ENCODE results near the gene PLXNB3. TPM values are rescaled to one million over a fixed set of nuclear protein-coding genes. Genes with fewer than 3 reads are reported as not detected.

PLXNB3 gene
- polyA plus RNA-seq, 1 donor from 2014 or later: 0.48 TPM

GRCh38 chrX:153768311-153769157 is 4.5 kb downstream of the PLXNB3 start:
- Histone ChIP-seq H3K27me3 (ENCODE audit: insufficient read depth, low read depth, low read length) (no peaks in the 10 kb centered on the region), H3K9me3 (ENCODE audit: low read length) (no peaks in the 10 kb centered on the region), H2AFZ (ENCODE audit: low read depth, low read length) (no peak overlapping the region), H3K36me3 (ENCODE audit: insufficient read depth, low read length) (no peaks in the 10 kb centered on the region), H3K9me2 (ENCODE audit: insufficient read depth, low read length) (no peaks in the 10 kb centered on the region), H3K4me2 (ENCODE audit: low read length) (no peak overlapping the region), H3F3A (ENCODE audit: insufficient read depth, low read length, poor library complexity, severe bottlenecking) (no peaks in the 10 kb centered on the region), H4K20me1 (ENCODE audit: insufficient read depth) (no peaks in the 10 kb centered on the region), H3K9ac (ENCODE audit: low read length) (no peak overlapping the region), H3K79me2 (replicated peaks; ENCODE audit: insufficient read depth, low read length) (no peaks in the 10 kb centered on the region), H3K4me3 (ENCODE audit: low read length) (no peak overlapping the region), H3K27ac (ENCODE audit: low read length) (no peak overlapping the region)
- TF ChIP-seq SMC3 (conservative IDR thresholded peaks at IDR 0.05; ENCODE audit: poor library complexity): no peak
- TF ChIP-seq TAF1 (IDR thresholded peaks at IDR 0.05; ENCODE audit: low read depth): no peak
- TF ChIP-seq RAD21 (conservative IDR thresholded peaks at IDR 0.05): no peak
- no peak for TF ChIP-seq CTCF (IDR thresholded peaks at IDR 0.05; ENCODE audit: poor library complexity, severe bottlenecking)
- TF ChIP-seq EP300 (conservative IDR thresholded peaks at IDR 0.05; ENCODE audit: poor library complexity, severe bottlenecking): no peak
- TF ChIP-seq, protein P1, sequence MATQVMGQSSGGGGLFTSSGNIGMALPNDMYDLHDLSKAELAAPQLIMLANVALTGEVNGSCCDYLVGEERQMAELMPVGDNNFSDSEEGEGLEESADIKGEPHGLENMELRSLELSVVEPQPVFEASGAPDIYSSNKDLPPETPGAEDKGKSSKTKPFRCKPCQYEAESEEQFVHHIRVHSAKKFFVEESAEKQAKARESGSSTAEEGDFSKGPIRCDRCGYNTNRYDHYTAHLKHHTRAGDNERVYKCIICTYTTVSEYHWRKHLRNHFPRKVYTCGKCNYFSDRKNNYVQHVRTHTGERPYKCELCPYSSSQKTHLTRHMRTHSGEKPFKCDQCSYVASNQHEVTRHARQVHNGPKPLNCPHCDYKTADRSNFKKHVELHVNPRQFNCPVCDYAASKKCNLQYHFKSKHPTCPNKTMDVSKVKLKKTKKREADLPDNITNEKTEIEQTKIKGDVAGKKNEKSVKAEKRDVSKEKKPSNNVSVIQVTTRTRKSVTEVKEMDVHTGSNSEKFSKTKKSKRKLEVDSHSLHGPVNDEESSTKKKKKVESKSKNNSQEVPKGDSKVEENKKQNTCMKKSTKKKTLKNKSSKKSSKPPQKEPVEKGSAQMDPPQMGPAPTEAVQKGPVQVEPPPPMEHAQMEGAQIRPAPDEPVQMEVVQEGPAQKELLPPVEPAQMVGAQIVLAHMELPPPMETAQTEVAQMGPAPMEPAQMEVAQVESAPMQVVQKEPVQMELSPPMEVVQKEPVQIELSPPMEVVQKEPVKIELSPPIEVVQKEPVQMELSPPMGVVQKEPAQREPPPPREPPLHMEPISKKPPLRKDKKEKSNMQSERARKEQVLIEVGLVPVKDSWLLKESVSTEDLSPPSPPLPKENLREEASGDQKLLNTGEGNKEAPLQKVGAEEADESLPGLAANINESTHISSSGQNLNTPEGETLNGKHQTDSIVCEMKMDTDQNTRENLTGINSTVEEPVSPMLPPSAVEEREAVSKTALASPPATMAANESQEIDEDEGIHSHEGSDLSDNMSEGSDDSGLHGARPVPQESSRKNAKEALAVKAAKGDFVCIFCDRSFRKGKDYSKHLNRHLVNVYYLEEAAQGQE (IDR thresholded peaks at IDR 0.05; ENCODE audit: borderline replicate concordance): no peak
- TF ChIP-seq EZH2 (IDR thresholded peaks at IDR 0.05; ENCODE audit: borderline replicate concordance, insufficient read depth, low read length, poor library complexity, severe bottlenecking): no peak
- TF ChIP-seq POLR2AphosphoS5 (IDR thresholded peaks at IDR 0.05): no peak
- no peak for TF ChIP-seq MXI1 (conservative IDR thresholded peaks at IDR 0.05; ENCODE audit: poor library complexity, severe bottlenecking)

DNA sequence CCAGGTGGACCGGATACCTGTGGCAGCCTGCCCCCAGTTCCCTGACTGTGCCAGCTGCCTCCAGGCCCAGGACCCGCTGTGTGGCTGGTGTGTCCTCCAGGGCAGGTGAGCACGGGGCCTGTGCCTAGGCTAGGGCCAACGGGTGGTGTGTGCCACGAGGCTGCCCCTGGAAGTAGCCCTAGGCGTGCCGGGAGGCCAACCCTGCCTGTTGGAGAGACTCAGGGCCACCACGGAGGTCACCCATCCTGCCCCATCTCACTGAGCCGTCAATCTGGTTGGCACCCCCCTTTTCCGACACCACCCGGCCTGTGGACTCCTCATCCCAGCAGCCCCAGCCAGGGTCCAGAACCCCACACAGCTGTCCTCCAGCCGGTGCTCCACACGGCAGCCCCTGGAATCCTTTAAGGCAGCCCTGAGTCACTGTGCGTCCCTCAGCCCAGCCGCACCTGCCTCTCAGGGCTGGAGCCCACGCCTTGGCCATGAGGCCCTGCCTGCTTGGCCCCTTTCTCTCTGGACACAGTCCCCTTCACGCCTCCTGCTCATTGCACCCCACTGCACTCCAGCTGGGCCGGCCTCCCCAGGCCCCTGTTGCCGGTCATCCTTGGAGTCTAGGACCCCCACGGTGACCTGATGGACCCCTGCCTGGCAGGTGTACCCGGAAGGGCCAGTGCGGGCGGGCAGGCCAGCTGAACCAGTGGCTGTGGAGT is 5.3 kb downstream of the PLXNB3 start:
- no peak for TF ChIP-seq CTCF (IDR thresholded peaks at IDR 0.05; ENCODE audit: poor library complexity, severe bottlenecking)
- TF ChIP-seq EP300 (conservative IDR thresholded peaks at IDR 0.05; ENCODE audit: poor library complexity, severe bottlenecking): no peak
- TF ChIP-seq TAF1 (IDR thresholded peaks at IDR 0.05; ENCODE audit: low read depth): no peak
- no peak for TF ChIP-seq MXI1 (conservative IDR thresholded peaks at IDR 0.05; ENCODE audit: poor library complexity, severe bottlenecking)
- TF ChIP-seq EZH2 (IDR thresholded peaks at IDR 0.05; ENCODE audit: borderline replicate concordance, insufficient read depth, low read length, poor library complexity, severe bottlenecking): no peak
- Histone ChIP-seq H3K4me2 (ENCODE audit: low read length) (no peak overlapping the region), H2AFZ (ENCODE audit: low read depth, low read length) (no peak overlapping the region), H3K27ac (ENCODE audit: low read length) (no peak overlapping the region), H3K9ac (ENCODE audit: low read length) (no peak overlapping the region), H3F3A (ENCODE audit: insufficient read depth, low read length, poor library complexity, severe bottlenecking) (no peaks in the 10 kb centered on the region), H3K79me2 (replicated peaks; ENCODE audit: insufficient read depth, low read length) (no peaks in the 10 kb centered on the region), H3K36me3 (ENCODE audit: insufficient read depth, low read length) (no peaks in the 10 kb centered on the region), H3K4me3 (ENCODE audit: low read length) (no peak overlapping the region), H4K20me1 (ENCODE audit: insufficient read depth) (no peaks in the 10 kb centered on the region), H3K9me3 (ENCODE audit: low read length) (no peaks in the 10 kb centered on the region), H3K9me2 (ENCODE audit: insufficient read depth, low read length) (no peaks in the 10 kb centered on the region), H3K27me3 (ENCODE audit: insufficient read depth, low read depth, low read length) (no peaks in the 10 kb centered on the region)

All from neural cell (in vitro differentiated cells).